SW480 (cell line): ENCODE data around the gene STAB1.
"Not testable (repeated sequence)": the region's sequence is repeated elsewhere in the genome, so short reads cannot be mapped to it uniquely, and the experiment has no call there.

Experiments
- DNase-seq: peaks from one replicate; pipeline ENCODE4 v3.0.0-alpha.2; 2016; ENCODE audit warnings: low spot score

STAB1 gene

DNA sequence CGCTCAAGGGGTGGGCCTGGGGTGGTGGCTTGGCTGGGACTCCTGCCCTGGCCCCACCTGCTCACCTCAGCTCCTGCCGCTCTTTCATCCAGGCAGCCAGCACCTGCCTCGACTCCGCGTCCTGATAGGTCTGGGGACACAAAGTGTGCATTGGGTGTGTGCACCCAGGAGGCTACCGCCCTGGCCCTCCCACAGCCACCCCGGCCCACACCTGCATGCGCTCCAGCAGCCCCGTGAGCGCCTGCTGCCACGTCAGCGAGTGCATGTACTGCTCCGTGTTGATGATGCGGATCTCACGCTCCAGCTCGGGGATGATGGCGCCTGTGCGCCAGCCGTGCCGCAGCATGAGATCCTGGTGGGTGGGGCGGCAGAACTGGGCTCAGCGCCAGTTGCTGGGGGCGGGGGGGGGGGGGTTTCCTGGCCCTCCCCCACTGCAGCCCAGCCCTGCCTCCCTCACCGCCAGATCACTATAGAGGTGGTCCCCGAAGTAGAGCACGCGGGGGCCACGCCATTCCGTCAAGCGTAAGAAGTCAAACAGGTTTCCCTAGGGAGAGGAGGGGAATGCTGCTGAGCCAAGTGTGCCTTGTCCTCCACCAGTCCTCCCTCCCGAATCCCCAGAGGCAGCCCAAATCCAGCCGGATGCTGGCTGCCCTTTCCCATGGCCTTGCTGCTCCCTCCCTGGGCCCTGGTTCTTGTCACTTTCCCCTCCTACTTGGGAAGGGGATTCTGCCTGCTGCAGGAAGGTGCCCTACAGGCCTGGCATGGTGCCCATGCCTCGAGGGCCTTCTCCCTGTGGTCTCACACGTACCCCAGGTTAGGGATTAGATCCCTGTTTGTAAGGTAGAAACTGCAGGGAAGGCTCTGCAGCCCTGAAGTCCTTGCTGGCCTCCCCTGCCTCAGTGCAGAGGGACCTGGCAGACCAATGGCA lies 29.9 kb downstream of the STAB1 start:
- DNase-seq, result no peak

GRCh38 chr3:52525680-52526561 lies 30.8 kb downstream of the STAB1 start:
- DNase-seq, result no peak

- not testable (repeated sequence) for DNase-seq
Measured at GRCh38 chr3:52526671-52527038, 31.5 kb downstream of the STAB1 start.

DNA sequence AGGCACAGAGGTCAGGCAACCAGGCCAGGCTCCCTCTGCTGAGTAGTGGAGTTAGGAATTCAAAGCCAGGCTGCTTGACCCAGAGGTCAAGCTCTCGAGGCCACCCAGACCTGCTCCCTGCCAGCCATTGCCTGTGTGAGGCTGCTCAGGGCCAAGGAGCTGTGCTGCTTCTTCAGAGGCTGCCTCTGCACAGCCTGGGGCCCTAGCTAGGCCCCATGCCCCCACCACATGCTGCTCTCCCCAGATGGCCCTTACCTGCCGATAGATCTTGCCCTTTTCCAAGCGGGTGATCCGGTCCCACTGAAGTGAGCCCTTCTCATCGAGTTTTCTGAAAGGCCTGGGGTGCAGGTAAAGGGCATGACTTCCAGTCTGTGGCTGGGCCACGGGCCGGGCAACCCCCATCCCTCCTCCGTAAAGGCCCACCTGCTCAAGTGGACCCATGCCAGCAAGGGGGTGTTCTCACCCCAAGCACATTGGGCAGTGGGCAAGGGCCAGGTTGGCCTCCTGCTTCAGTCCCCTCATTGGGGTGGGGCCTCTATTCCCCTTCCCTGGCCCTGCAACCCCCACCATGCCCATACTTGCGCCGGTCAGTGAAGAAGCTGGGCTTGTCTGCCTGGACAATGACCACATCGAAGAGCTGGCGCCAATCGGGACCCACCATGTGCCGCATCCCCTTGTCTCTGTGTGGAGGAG lies 32.0 kb downstream of the STAB1 start:
- no peak for DNase-seq

GRCh38 chr3:52527732-52528585 lies 32.8 kb downstream of the STAB1 start:
- DNase-seq, result no peak

DNA sequence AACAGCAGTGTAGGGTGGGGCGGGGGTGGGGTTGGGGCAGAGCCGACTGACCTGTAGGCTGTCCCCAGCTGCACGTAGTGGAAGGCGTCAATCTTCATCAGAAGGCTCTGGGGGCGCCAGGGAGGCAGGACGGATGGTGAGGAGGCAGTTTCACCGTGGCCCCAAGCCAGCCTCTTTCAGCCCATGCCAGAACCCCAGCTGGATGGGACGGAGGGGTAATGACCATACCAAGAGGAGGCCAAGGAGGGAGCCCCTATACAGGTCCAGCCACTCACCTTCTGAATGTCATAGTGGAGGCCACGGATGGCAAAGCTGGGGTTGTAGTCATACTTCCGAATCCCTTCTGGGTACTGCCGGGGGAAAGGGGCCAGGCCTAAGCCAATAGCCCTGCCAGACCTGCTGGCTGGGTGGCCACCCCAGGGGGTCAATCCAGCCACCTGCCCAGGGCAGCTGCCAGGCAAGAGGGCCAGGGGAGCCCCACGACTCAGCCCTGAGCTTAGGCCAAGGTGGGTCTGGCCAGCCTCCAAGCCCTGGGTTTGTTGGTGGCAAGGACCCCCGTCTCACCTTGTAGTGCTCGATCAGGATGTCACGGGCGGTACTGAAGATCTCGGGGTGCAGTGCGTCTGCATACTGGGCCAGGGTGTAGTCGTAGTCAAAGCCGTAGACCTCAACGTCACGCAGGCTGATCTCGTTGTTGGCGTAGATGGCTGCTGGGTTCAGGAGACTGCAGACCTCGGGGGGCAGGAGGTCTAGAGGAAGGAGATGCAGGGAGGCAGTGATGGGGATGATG lies 33.6 kb downstream of the STAB1 start:
- no peak for DNase-seq

- DNase-seq, result no peak
Measured at GRCh38 chr3:52529376-52530333, 34.5 kb downstream of the STAB1 start.

GRCh38 chr3:52530918-52531826 lies 36.0 kb downstream of the STAB1 start:
- no peak for DNase-seq

DNA sequence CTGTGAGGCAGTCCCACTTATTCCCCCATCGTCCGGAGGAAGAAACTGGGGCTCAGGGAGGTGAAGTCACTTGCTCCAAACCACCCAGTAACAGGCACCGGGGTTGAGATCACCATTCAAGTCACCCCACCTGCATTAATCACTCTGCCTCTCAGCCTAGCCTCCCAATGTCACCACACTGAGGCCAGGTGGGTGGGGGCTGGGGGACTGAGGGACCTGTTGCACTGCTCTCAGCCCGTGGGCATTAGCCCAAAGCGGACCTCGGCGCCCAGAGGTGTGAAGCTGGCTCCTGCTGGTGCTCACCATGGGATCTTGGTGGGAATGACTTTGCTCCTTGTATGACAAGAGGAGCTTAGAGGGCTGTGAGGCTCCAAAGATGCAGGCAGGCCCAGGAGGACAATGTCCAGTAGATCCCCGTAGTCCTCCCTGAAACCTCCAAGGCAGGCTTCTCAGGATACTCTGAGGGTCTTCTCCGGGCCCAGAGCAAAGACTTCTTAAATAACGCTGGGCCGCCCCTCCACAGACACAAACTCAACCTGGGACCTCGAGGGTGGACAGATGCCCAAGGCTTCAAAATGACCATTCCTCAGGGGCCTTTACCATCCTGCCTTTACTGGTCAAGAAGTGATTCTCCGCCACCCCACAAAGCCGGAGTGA lies 36.9 kb downstream of the STAB1 start:
- no peak for DNase-seq

GRCh38 chr3:52532517-52532837 lies 37.3 kb downstream of the STAB1 start:
- no peak for DNase-seq

DNA sequence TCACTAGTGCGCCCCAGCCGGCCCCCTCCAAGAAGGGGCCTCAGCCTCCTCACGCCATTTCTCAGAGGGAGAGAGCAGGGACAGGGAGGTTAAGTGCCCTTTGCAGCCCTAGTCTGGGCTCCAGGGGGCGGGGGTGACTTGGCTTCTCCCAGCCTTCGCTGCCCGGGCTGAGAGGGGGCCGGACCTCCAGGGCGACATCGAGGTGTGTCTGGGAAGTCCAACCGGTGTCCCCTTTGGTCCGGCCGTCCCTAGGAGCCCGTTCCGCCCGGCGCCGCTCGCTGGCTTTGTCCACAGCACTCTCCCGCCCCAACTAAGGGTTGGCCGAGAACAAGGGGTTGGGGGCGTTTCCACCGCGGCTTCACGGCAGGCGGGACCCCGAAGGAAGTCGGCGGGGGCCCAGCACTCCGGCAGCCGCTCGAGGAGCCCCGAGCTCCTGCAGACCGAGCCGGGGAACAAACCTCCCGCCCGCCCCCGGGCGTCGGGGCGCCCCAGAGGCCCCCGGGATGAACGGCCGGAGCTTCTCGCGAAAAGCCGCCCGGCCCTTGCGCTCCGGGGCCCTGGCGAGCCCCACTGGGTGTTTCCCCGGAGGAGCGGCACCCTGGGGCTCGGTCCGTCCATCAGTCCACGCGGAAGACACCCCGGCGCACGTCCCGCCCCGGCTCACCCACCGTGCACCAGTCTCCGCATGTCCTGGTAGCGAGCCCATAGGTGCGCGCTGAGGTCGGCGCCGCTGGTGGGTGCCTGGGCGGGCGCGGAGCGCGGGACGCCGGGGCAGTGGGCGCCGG lies 37.9 kb downstream of the STAB1 start:
- DNase-seq, result no peak

DNA sequence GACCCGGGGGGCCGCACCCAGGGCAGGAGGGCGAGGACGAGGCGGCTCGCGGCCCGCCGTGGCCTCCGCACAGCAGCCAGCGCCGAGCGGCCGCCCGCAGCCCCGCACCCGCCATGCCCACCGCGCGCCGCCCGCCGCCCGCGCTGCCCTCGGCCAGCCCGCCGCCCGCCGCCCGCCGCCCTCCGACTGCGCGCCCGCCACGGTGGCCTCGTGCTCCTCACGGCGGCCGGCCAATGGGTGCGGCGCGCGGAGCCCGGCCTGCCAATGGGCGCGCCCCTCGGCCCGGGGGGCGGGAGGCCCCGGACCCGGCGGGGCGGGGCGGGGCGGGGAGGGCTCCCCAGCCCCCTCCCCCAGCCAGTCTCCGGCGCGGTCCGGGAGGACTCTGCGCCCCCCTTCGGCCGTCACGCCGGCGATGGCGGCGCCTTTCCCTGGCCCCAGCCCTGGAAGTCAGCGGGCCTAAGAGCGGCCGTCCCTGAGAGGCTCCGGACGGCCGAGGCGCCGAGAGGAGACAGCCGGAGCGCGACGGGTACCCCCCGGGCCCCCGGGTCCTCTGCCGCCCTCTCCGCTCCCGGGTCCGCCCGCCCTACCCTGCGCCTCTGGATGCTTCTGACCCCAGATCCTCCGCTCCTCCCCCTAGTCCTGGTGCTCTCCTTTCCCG lies 38.6 kb downstream of the STAB1 start, which contains the start of gene NT5DC2:
Gene NT5DC2 (minus strand): TSS at position 235 of the 658 bp plus-strand sequence. CDS start 120 bp downstream, at position 115.
- DNase-seq, result peak; percentile 56

GRCh38 chr3:52534281-52535183 lies 39.4 kb downstream of the STAB1 start:
- no peak for DNase-seq

- DNase-seq, result no peak
Measured at GRCh38 chr3:52535411-52536111, 40.4 kb downstream of the STAB1 start.

DNA sequence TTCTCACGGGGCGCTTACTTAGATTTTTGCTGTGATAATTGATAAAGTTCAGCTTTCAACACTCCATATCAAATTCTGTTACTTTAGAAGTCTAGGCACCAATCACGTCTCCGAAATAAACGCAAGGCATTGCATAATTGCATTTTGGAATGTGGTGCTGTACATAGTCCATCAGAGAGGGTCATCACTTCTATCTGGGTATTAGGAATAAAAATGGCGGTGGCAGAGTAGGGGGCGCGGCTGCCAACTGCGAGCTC lies 40.9 kb downstream of the STAB1 start:
- no peak for DNase-seq
